Prostate gland (tissue), 2 donors: ENCODE measurements around the gene PMS1. TPM values are rescaled to one million over a fixed set of nuclear protein-coding genes. Genes with fewer than 3 reads are reported as not detected.

Source experiments
- DNase-seq: peaks from one replicate; pipeline ENCODE4 v3.0.0-alpha.2; 2019; ENCODE audit warnings: low spot score
- H3K27ac ChIP-seq, 2 donors: fragments of 200-600 bp; sonication (generic); 2 replicates each; pipeline ENCODE4 v1.5.1; 2017 to 2019
- H3K27me3 ChIP-seq: fragments of 200-600 bp; sonication (generic); replicated peaks from 2 replicates; pipeline ENCODE4 v1.5.1; 2019; ENCODE audit not compliant: insufficient read depth
- H3K36me3 ChIP-seq, 2 donors: fragments of 200-600 bp; sonication (generic); 1 replicate in 1 of 2; 2 replicates in 1 of 2; pipeline versions ENCODE4 v1.5.1 to v1.8.1; 2017 to 2019
- H3K4me1 ChIP-seq: fragments of 200-600 bp; sonication (generic); replicated peaks from 2 replicates; pipeline ENCODE4 v1.5.1; 2019
- H3K4me3 ChIP-seq, 2 donors: fragments of 200-600 bp; sonication (generic); 2 replicates each; pipeline ENCODE4 v1.5.1; 2017 to 2019
- H3K9me3 ChIP-seq: fragments of 200-600 bp; sonication (generic); 2 replicates; pipeline ENCODE4 v1.5.1; 2017
- POLR2A ChIP-seq: fragments of 450-650 bp; IDR thresholded peaks from one replicate; pipeline ENCODE4 v1.6.1; 2016; ENCODE audit warnings: antibody characterized with exemption, mild to moderate bottlenecking
- POLR2AphosphoS5 ChIP-seq: sonication (generic); formaldehyde crosslinking; IDR thresholded peaks from one replicate; pipeline ENCODE4 v1.6.1; 2017; ENCODE audit warnings: antibody characterized with exemption
- WGBS: methylation state at CpG from one replicate; pipeline ENCODE4 v1.1.5; 2018; 5-methylcytosine and 5-hydroxymethylcytosine counted together
- intact Hi-C: fragments of 100-400 bp; cut with DNase I; formaldehyde crosslinking; loops from one replicate; pipeline ENCODE4 v1.14.2; 2022
- total RNA-seq, 2 donors: library from RNA; depleted of rRNA; stranded (reverse); fragments of >200 nt; gene quantifications; one replicate each; pipeline ENCODE4 v1.1.0, GENCODE V29; 2016
- TF ChIP-seq, protein P1 (sequence below), 4 experiments: fragments of 200-600 bp in 2 of 4; fragments of 450-650 bp in 2 of 4; sonication (generic) in 2 of 4; IDR thresholded peaks; 1 replicate in 3 of 4; 2 replicates in 1 of 4; pipeline ENCODE4 v1.5.1; 2016 to 2019; ENCODE audit warnings: antibody characterized with exemption in 4 of 4, mild to moderate bottlenecking in 2 of 4, moderate library complexity in 2 of 4

PMS1 gene
- total RNA-seq, 2 donors from 2014 or later = 22.3 to 23.8 TPM

- WGBS = 38% methylated on average over 4 of the region's 4 CpGs
- Histone ChIP-seq H3K4me3 (no peak overlapping the region), H3K27ac (no peak overlapping the region), H3K4me1 (no peaks in the 10 kb centered on the region), H3K27me3 (no peaks in the 10 kb centered on the region), H3K36me3 (no peaks in the 10 kb centered on the region), H3K9me3 (no peaks in the 10 kb centered on the region)
- no peak for DNase-seq
- TF ChIP-seq, protein P1, sequence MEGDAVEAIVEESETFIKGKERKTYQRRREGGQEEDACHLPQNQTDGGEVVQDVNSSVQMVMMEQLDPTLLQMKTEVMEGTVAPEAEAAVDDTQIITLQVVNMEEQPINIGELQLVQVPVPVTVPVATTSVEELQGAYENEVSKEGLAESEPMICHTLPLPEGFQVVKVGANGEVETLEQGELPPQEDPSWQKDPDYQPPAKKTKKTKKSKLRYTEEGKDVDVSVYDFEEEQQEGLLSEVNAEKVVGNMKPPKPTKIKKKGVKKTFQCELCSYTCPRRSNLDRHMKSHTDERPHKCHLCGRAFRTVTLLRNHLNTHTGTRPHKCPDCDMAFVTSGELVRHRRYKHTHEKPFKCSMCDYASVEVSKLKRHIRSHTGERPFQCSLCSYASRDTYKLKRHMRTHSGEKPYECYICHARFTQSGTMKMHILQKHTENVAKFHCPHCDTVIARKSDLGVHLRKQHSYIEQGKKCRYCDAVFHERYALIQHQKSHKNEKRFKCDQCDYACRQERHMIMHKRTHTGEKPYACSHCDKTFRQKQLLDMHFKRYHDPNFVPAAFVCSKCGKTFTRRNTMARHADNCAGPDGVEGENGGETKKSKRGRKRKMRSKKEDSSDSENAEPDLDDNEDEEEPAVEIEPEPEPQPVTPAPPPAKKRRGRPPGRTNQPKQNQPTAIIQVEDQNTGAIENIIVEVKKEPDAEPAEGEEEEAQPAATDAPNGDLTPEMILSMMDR (IDR thresholded peaks at IDR 0.05) = peak in 2 of 4 experiments; percentile 40 to 45
- no peak for TF ChIP-seq POLR2A
- intact Hi-C loops = loop anchor here (2.0 kb wide), 1 partner anchor 272 kb away; no protein-coding TSS in a partner anchor
These were observed 14.2 kb downstream of the PMS1 start for GRCh38 chr2:189798312-189799029.

GRCh38 chr2:189799030-189799331, 14.7 kb downstream of the PMS1 start:
- Histone ChIP-seq H3K4me3 (no peak overlapping the region), H3K4me1 (no peaks in the 10 kb centered on the region), H3K27me3 (no peaks in the 10 kb centered on the region), H3K27ac (no peak overlapping the region), H3K9me3 (no peaks in the 10 kb centered on the region), H3K36me3 (no peaks in the 10 kb centered on the region)
- TF ChIP-seq, protein P1 (IDR thresholded peaks at IDR 0.05) = no peak
- TF ChIP-seq POLR2A (no peak), POLR2AphosphoS5 (no peak)
- DNase-seq = no peak
- intact Hi-C loops = loop anchor here (2.0 kb wide), 1 partner anchor 272 kb away; no protein-coding TSS in a partner anchor

GRCh38 chr2:189799531-189799930, 15.3 kb downstream of the PMS1 start:
- intact Hi-C loops = loop anchor here (2.0 kb wide), 1 partner anchor 271 kb away; no protein-coding TSS in a partner anchor
- Histone ChIP-seq H3K9me3 (no peaks in the 10 kb centered on the region), H3K27me3 (no peaks in the 10 kb centered on the region), H3K4me3 (no peak overlapping the region), H3K27ac (no peak overlapping the region), H3K4me1 (no peaks in the 10 kb centered on the region), H3K36me3 (no peaks in the 10 kb centered on the region)
- 80% methylated on average over 2 of the region's 2 CpGs for WGBS
- no peak for DNase-seq
- TF ChIP-seq POLR2A (no peak), POLR2AphosphoS5 (no peak)
- TF ChIP-seq, protein P1 (IDR thresholded peaks at IDR 0.05) = no peak

- H3K27ac ChIP-seq = no peak overlapping the region
- H3K4me3 ChIP-seq = no peak overlapping the region
- no peaks in the 10 kb centered on the region for H3K27me3 ChIP-seq
- intact Hi-C loops = loop anchor here (10.0 kb wide), 1 partner anchor 382 kb away; a partner anchor contains a TSS
- TF ChIP-seq POLR2A (no peak), POLR2AphosphoS5 (no peak)
- TF ChIP-seq, protein P1 (IDR thresholded peaks at IDR 0.05) = no peak
- no peaks in the 10 kb centered on the region for H3K4me1 ChIP-seq
- no peaks in the 10 kb centered on the region for H3K36me3 ChIP-seq
- DNase-seq = no peak
- WGBS = 81% methylated on average over 2 of the region's 2 CpGs
- no peaks in the 10 kb centered on the region for H3K9me3 ChIP-seq
These were observed 18.2 kb downstream of the PMS1 start for GRCh38 chr2:189802396-189802912.

DNA sequence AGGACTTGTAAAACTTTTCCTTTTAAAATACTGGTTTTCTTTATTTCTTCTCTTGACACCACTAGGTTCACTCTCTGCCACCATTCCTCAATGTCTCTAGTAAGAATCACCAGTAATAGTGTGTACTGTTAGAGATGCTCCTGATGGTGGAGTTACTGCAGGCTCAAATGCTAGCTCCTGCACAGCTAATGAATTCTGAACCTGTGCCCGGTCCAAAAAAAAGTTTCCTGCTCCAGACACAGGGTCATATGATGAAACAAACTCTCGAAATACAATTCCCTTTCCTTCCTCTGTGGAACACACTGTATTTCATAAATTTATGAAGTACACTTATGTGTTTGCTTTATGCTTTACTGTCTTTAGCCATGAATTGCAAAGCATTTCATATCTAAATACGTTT, 19.2 kb downstream of the PMS1 start:
- Histone ChIP-seq H3K27ac (no peak overlapping the region), H3K4me3 (no peak overlapping the region), H3K36me3 (no peaks in the 10 kb centered on the region), H3K9me3 (no peaks in the 10 kb centered on the region), H3K4me1 (no peaks in the 10 kb centered on the region), H3K27me3 (no peaks in the 10 kb centered on the region)
- 60% methylated on average over 3 of the region's 3 CpGs for WGBS
- DNase-seq = no peak
- intact Hi-C loops = loop anchor here (10.0 kb wide), 1 partner anchor 381 kb away; a partner anchor contains a TSS
- TF ChIP-seq POLR2AphosphoS5 = peak; percentile 24
- TF ChIP-seq, protein P1 (IDR thresholded peaks at IDR 0.05) = no peak
